GM18519 (cell line): ENCODE results near the gene FOXD4L6.
"Not testable (repeated sequence)": the region's sequence is repeated elsewhere in the genome, so short reads cannot be mapped to it uniquely, and the experiment has no call there.

ENCODE experiments used
- ATAC-seq: cut with Tn5 transposase; IDR thresholded peaks from one replicate; pipeline ENCODE4 v1.9.1; 2021; ENCODE audit warnings: mild to moderate bottlenecking, moderate library complexity; ENCODE audit not compliant: unreplicated experiment, low FRiP score

FOXD4L6 gene

DNA sequence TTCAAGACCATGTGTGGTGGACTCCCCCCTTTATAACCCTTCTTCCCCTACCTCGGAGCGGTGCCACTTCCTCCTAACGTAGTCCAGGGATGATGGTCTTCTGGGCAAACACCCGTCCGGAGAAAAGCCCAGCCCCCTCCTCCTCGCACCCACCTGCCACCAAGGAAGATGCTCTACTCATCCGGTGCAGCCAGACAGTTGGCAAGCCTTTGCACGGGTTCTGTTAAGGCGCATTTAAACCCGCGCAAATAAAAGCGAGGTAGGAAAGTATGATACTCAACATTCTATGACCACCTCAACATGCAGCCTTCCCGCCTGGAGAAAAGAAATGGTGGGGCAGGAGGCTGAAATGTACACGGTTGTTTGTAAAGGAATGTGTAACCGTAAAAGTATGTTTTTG is at the start of gene FOXD4L6:
TSS of gene FOXD4L6 (minus strand) at position 101 of the 400 bp plus-strand sequence. CDS start 298 bp downstream, outside the sequence.
- not testable (repeated sequence) for ATAC-seq

DNA sequence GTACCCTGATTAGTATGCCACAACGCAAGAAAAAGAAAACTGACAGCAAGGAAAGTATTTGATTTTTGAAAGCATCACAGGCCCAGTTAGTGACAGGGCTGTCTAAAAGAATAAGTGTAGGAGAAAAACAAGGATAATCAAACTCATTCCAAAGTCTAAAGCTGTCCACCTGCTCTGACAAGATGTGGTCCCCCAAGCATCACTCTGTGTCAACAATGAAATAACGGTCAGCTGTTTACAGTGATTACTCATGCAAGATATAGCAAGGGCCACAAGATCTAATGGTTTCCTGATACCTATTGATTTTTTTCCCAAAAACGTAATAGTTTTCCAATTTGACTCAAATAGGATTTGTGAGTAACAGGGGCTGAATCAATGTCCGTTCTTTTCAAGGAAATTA is 46.5 kb upstream of the FOXD4L6 start:
- ATAC-seq, result not testable (repeated sequence)

- not testable (repeated sequence) for ATAC-seq
These were observed 21.6 kb upstream of the FOXD4L6 start for GRCh38 chr9:41150116-41150515.

DNA sequence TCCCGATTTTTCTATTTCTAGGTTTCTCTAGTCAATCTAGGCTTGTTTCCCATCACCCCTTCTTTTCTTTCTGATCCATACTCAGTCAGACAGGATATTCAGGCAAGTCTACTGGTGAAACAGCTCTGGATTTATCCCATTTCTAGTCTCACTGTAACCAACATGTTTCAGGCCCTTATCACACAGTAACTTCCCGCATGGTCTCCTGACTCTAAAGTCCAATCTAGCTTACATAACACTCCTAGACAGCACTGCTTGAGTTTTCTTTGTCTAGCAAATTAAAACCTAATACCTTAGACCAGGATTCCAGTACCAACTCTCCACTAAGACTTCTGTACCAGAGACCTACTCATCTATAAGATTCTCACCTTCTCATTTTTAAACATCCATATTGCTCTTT is 13.4 kb upstream of the FOXD4L6 start:
- ATAC-seq, result not testable (repeated sequence)

- not testable (repeated sequence) for ATAC-seq
These were observed 1.6 kb downstream of the FOXD4L6 start for GRCh38 chr9:41126746-41127446.

GRCh38 chr9:41125936-41126335 is 2.5 kb downstream of the FOXD4L6 start:
- not testable (repeated sequence) for ATAC-seq

DNA sequence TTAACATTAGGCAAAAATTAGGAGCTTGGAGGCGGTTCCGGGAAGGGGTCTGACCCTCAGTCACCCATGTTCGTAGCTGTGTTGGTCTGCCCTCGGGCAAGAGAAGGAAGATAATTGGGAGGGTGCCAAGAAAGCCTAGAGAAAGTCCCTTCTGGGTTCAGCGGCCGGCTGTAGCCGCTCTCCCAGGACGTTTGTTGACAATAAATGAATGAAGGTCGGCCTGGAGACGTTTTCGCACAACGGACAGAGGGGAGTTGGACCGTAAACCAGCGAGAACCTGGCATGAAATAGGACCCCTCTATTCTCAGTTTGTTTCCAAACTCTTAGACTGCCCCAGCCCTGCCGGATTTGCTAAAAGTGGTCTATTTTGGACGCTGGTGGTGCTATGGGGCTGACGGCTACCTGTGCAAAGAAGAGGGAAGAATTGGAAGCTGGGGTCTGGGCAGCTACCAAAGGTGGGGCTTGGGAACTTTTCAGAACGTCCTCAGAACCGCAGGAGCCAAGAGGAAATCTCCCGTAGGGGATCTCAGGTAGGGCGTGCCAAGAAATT is 3.3 kb downstream of the FOXD4L6 start:
- ATAC-seq, result not testable (repeated sequence)

- ATAC-seq, result not testable (repeated sequence)
These were observed 4.0 kb downstream of the FOXD4L6 start for GRCh38 chr9:41124250-41125108.

DNA sequence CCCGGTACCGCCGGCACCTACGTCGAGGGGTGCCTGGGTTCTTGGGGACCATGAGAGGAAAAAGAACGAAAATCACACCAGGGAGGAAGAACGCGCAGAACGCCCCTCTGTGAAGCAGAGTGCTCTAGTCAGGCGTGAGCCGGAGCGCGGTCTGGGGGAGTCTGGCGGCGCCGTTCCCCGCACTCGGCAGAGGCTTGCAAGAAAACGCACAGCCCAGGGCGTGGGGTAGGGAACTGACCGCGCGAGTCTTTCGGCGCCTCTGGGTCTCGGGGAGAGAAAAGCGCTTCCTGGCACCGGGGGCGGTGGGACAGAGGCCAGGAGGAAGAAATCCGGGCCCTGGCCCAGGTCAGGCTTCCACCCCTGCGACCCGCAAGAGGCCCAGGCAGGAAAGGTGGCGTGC is 4.7 kb downstream of the FOXD4L6 start:
- ATAC-seq, result not testable (repeated sequence)

DNA sequence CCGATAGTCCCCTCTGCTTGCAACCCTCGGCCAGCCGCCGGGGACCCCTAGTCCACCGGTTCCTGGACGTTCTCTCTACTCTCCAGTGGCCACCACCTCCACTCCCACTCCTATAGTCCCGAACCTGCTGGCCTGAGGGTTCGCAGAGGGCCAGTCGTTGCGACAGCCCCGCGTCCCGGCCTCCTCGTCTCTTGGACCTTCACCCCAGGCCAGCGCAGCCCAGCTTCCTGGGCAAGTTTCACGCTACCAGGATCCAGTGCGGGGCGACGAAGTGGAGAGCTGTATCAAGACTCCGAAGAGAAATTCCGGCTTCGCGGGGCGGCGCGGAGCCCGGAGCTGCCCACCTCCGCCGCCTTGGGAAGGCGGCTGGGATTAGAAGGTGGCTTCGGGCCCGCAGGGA is 5.1 kb downstream of the FOXD4L6 start:
- ATAC-seq, result not testable (repeated sequence)

GRCh38 chr9:41120696-41121095 is 7.8 kb downstream of the FOXD4L6 start:
- ATAC-seq, result not testable (repeated sequence)

DNA sequence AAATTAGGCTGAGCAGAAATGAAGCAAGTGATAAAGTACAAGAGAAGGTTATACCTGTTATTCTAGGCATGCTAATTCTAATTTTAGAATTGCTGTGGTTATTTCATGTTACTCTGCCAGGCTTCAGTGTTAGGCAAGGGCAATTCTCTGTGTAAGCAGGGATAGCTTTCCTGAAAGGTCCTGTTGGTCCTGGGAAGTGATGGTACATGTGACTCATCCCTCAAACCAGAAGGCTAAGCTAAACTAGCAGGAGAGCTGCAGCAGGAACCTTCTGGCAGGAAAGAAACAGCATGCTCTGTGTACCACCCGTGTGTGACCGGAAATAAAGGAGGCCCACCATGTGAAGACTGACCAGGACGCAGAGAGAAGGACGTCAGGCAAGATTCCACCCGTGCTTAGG is 8.8 kb downstream of the FOXD4L6 start:
- not testable (repeated sequence) for ATAC-seq

DNA sequence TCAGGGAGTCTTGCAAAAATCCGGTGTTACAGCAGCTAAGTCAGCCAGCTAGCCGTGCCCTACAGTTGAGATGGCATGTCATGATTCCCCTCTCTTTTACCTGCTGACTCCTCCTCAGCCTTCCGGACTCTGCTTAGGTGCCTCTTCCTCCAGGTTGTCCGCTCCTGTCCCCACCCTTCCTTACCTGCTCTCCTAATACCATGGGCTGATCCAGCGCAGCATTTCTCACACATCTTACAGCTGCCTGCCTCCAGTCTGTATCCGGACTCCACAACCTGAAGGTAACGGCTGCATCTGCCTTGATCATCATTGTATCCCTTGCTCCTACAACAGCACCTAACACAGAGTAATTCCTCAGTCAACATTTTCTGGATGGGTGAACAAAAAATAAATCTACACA is 9.2 kb downstream of the FOXD4L6 start:
- ATAC-seq, result not testable (repeated sequence)

GRCh38 chr9:41113348-41113747 is 15.1 kb downstream of the FOXD4L6 start:
- ATAC-seq, result not testable (repeated sequence)

DNA sequence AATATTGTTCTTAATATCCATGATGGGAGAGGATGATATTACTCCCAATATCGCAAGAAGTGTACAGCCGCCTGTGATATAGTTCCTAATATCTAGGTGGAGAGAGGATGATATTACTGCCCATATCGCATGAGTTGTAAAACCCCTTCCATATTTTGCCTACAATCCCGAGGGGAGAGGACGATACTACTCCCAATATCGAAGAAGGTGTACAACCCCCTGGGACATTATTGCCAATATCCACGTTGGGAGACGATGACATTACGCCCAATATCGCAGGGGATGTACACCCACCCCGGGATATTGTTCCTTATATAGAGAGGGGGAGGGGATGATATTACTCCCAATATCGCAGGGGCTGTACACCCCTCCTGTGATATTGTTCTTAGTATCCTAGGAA is 17.1 kb downstream of the FOXD4L6 start:
- ATAC-seq, result not testable (repeated sequence)

DNA sequence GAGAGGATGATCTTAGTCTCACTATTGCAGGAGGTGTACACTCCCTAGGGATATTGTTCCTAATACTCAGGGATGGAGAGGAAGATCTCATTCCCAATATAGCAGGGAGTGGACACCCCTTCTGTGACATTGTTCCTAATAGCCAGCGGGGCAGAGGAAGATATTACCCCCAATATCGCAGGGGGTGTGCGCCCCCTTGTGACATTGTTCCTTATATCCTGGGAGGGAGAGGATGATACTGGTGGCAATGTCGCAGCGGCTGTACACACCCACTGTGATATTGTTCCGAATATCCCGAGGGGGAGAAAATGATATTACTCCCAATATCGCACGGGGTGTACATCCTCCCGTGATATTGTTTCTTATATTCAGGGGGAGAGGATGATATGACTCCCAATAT is 17.6 kb downstream of the FOXD4L6 start:
- ATAC-seq, result not testable (repeated sequence)

DNA sequence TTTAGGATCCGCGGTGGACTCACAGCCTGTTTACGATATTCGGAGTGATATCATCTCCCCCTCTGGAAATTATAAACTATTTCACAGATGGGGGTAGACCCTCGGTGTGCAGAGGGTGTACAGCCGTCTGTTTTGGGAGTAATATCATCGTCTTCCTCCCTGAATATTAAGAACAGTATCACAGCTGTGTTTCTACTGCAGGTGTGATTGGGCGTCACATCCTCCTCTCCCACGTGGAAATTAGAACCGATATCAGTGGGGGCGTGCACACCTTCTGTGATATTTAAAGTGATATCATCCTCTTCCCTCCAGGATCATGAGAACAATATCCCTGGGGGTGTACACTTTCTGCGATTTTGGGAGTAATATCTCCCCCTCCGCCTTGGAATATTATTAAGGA is 19.2 kb downstream of the FOXD4L6 start:
- not testable (repeated sequence) for ATAC-seq

GRCh38 chr9:41108816-41109215 is 19.7 kb downstream of the FOXD4L6 start:
- ATAC-seq, result not testable (repeated sequence)

DNA sequence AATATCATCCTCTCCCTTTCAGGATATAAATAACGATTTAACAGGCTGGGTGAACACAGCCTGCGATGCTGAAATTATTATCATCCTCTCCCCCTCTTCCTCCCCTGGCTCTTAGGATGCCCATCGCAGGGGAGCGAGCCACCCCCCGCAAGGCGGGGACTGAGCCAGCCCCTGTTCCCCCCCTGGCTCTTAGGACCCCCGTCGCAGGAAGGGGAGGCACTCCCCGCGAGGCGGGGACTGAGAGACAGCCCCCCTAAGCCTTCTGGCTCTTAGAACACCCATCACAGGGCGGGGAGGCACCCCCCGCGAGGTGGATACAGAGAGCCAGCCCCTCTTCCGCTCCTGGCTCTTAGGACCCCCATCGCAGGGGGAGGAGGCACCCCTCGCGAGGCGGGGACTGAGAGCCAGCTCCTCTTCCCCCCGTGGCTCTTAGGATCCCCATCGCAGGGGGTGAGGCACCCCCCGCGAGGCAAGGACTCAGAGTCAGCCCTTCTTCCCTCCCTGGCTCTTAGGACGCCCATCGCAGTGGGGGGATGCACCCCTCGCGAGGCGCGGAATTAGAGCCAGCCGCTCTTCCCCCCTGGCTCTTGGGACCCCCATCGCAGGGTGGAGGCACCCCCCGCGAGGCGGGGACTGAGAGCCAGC is 21.9 kb downstream of the FOXD4L6 start:
- ATAC-seq, result not testable (repeated sequence)

GRCh38 chr9:41105557-41106253 is 22.8 kb downstream of the FOXD4L6 start:
- not testable (repeated sequence) for ATAC-seq
